GM19023 (cell line): ENCODE results near the gene MRPS10.
"Not testable (repeated sequence)": the region's sequence is repeated elsewhere in the genome, so short reads cannot be mapped to it uniquely, and the experiment has no call there.

ENCODE experiments used
- ATAC-seq: cut with Tn5 transposase; IDR thresholded peaks from one replicate; pipeline ENCODE4 v1.9.1; 2021; ENCODE audit warnings: mild to moderate bottlenecking, moderate library complexity; ENCODE audit not compliant: unreplicated experiment

MRPS10 gene

GRCh38 chr6:42239333-42239732, 21.7 kb upstream of the MRPS10 start:
- no peak for ATAC-seq

DNA sequence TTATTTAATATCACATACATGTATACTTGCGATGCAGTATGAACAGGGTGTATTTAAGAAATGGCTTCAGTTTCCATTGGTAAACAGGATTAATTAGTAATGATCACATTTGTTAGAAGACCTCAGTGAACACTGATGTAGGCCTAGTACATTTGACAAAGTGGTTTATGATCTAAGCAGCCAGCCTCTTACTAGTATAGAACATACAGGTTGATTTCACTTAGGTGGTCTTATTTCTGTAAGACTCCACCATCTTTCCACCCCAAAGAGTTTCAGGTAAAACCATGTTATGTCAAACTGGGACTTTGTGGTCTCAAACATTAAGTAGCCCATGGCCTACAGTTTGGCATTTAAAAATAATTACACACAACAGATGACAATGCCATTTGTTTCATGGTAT, 20.2 kb upstream of the MRPS10 start:
- no peak for ATAC-seq

GRCh38 chr6:42236682-42237473, 19.2 kb upstream of the MRPS10 start:
- ATAC-seq: no peak

DNA sequence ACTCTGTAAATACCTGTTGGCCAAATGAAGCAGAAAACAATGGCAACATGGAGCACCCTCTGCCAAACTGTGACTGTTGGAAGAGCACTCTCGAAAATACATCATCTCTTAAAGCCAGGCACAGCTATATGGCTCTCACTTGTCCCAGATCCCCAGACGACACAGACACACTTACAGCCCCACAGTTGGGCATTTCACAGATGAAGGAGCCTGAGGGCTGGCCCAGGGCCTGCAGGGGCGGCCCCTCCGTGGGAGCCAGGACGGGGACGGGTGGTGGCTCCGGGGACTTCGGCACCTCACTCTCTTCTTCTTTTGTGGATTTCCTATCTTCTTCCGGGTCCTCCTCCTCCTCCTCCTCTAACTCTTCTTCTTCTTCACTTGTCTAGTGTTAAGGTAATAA, 18.4 kb upstream of the MRPS10 start:
- no peak for ATAC-seq

- ATAC-seq: no peak
Measured at GRCh38 chr6:42232035-42232434, 14.4 kb upstream of the MRPS10 start.

DNA sequence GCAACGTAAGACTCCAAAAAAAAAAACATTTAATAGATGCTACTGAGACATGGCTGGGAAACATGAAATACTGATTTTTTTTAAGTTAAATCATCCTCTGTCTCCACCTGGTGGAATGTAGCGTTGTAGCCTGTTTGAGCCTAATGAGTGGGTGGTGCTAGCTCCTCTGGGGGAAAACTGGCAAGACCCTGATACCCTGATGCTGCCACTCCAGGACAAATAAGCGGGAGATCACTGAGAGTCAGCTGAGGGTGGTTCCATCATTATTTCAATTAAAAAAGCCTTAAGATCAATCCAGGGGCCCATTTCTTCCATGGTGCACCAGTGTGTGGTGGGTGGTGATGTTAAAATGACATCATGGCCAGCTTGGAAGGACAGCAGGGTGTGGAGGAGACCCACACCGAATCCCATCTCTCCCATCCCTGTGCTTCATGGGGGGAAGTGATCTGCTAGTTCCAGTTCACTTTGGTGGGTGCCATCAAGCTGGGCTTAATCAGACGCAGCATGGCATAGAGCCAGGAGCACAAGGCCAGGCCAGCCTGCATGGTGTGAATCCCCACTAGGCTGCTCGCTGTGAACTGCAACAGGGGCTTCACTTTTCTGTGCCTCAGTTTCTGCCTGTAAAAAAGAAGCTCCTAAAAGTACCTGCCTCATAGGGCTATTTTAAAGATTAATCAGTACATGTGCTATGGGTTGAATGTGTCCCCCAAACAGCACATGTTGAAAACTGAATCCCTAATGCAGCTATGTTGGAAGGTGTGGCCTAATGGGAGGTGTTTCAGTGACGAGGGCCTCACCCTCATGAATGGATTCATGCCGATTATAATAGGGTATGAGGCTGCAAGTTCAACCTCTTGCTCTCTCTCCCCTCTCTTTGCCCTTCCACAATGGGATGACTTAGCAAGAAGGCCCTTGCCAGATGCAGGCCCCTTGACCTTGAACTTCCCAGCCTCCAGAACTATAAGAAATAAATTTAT, 13.0 kb upstream of the MRPS10 start:
- ATAC-seq: no peak

DNA sequence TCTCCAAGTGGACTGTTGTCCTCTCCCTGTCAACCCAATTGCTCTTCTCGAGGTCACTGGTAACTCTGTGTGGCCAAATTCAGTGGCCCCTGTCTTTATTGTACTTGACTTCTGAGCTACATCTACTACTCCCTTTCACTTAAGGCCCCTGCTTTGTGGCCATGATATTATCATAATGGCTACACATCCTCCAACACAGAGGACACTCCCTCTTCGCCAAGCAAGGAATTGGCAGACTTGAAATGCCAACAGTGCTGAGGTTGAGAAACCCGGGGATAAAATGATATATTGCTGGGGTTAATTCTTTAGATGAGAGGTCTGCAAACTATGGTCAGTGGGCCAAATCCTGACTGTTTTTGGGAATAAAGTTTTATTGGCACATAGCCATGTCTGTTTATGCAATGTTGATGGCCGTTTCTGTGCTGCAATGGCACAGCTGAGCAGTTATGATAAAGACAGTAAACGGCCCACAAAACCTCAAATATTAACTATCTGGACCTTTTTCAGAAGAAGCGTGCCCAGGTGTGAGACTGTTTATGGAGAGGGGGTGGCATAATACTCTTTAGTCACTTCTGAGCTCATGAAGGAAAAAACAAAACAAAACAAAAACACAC, 12.0 kb upstream of the MRPS10 start:
- no peak for ATAC-seq

DNA sequence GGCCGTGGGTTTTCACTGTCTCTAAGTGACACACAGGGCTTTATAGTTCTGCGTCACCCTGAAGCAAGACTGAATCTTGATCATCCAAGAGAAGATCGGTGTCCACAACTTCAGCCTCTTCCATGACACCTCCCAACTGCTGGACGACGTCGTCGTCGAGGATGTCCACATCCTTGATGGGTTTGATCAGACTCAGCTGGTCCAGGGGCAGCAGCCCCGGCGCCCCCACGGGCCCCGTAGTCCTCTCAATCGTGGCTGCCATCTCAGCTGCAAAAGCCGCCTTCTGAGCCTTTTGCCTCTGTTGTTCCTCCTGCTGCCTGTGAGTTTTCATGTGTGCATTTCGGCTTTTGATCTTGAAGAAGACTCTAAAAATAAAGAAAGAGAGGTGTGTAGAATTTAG, 10.6 kb upstream of the MRPS10 start:
- ATAC-seq: no peak

DNA sequence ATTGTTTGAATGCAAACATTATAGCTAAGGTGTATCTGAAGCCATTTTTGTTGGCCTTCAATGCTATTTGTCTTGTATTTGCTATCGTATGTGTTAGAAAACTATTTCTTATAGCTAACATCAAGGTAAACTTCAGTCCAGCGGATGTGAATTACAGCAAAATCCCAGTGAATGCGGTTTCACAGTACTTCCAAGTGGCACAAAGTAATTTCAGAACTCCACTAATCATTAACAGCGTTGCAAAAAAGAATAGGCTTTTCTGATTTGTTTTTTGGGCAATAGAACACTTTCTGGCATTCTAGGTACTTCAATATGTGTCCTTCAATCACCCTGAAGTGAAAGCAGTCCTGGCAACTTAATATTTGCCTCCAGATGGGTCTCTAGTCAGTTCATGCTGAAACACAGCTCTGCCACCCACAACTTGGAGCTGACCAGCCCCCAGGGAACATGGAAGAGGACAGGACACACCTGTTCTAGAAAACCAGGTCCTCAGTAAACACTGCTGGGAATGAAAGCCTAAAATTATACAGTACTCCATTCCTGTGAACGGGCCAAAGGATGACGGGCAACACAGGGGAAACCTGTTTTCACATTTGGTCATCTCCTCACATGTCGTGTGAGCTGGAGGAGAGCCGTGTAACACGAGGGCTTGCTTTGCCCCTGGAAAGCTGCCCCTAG, 9.7 kb upstream of the MRPS10 start:
- no peak for ATAC-seq

- no peak for ATAC-seq
Measured at GRCh38 chr6:42226645-42227143, 9.0 kb upstream of the MRPS10 start.

- no peak for ATAC-seq
Measured at GRCh38 chr6:42226161-42226611, 8.5 kb upstream of the MRPS10 start.

- ATAC-seq: no peak
Measured at GRCh38 chr6:42225419-42225818, 7.8 kb upstream of the MRPS10 start.

- no peak for ATAC-seq
Measured at GRCh38 chr6:42225029-42225339, 7.3 kb upstream of the MRPS10 start.

DNA sequence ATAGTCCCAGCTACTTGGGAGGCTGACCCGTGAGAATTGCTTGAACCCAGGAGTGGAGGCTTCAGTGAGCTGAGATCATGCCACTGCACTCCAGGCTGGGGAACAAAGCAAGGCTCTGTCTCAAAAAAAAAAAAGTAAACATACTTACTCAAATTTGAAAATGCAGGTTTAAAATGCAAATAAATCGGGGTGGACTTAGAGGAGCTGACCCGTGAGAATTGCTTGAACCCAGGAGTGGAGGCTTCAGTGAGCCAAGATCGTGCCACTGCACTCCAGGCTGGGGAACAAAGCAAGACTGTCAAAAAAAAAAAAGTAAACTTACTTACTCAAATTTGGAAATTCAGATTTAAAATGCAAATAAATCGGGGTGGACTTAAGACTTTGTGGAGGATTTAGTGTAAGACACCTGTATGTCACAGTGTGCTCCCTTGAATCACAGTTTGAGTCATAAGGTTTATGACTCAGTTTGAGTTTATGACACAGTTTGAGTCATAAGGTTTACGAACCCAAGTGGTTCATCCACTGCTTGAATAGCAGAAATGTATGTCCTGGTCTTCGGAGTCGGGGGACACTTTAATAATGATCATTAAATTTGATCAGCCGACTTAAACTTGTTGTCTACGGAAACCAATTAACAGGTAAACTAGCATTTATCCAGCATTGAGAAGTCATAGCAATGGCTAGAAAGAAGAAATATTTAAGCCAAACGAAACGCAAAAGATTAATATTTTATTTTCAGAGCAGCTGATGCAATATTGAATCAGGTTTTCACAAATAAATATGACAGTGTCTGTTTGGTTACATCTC, 6.8 kb upstream of the MRPS10 start:
- peak; percentile 91 for ATAC-seq

DNA sequence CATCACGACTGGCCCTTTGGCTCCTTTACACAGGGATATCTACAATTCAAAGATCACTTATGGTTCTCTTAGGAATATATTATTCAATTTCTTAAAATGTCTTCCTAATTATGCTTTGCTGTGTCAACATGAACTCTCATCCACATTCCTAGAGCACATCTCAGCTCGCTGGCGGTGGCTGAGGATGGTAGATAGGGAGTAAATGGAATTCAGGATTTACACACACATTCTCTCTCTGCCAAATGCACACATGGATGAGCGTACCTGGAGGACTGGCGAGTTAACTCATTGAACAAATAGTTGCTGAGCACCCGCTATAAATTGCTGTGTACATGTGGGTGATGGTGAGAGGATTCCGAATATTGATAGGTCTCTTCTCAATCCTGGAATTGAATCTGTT, 4.8 kb upstream of the MRPS10 start:
- ATAC-seq: no peak

DNA sequence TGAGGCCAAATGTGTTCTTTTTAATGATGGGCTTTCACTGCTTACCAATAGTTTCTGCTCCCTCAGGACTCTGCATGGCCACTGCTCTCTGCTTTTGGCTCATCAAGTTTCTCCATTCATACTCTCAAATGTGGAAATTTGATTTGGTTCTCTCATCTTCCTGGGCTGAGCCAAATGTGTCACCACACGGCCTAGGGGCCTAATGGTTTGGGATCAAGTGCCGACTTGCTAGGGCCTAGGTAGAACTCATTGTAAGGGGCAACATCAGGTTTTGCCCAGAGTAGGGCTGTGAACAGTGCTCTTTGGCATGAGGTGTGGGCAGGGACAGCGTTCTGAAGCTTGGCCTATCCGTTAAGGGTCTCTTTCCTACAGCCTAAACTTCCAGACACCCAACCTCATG, 3.9 kb upstream of the MRPS10 start:
- ATAC-seq: no peak

DNA sequence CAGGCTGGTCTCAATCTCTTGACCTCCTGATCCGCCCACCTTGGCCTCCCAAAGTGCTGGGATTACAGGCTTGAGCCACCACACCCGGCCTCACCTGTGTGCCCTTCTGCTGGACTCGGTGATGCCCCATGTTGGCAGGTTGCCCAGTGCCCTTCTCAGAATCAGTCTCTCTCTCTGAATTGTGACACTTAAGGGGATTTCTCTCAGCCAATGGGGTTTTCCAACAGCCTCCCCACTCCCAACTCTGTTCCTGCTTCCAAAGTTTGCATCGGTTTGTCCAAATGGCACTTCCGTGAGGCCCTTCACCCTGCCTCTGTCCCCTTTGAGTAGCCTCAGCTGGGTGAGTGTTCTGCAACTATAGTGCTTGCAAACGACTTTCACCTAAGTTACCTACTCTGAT, 3.1 kb upstream of the MRPS10 start:
- no peak for ATAC-seq

- ATAC-seq: no peak
Measured at GRCh38 chr6:42217157-42217518, 523 bp downstream of the MRPS10 start.

DNA sequence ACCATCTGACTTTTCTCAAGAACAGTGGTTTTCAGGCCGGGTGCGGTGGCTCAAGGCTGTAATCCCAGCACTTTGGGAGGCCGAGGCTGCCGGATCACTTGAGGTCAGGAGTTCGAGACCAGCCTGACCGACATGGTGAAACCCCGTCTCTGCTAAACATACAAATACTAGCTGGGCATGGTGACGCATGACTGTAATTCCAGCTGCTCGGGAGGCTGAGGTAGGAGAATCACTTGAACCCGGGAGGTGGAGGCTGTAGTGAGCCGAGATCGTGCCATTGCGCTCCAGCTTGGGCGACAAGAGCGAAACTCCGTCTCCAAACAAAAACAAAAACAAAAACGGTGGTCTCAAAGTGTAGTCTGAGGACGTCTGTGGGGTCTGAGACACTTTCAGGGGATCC, 1.2 kb downstream of the MRPS10 start:
- ATAC-seq: not testable (repeated sequence)

DNA sequence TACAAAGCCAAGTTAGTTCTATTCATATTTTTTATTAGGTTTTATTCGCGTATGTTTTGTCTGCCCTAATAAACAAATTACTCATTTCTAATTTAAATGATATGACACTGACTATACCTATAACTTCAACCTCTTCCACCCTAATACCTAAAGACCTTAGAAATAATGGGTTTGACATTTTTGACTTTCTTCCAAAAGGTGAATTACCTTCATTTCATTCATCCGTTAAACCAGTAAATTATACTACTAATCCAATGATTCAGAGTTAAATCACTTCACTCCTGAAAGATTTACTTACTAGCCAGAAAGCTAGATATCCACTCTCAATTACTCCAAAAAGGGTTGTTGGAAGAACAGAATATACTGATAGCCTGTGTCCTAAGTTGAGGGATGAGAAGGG, 5.2 kb downstream of the MRPS10 start:
- ATAC-seq: no peak
